GM19452 (cell line): ENCODE results near the gene SLC18B1.
"Not testable (repeated sequence)": the region's sequence is repeated elsewhere in the genome, so short reads cannot be mapped to it uniquely, and the experiment has no call there.

Experiments used
- ATAC-seq: cut with Tn5 transposase; IDR thresholded peaks from one replicate; pipeline ENCODE4 v1.9.1; 2021; ENCODE audit not compliant: unreplicated experiment

Gene SLC18B1

DNA sequence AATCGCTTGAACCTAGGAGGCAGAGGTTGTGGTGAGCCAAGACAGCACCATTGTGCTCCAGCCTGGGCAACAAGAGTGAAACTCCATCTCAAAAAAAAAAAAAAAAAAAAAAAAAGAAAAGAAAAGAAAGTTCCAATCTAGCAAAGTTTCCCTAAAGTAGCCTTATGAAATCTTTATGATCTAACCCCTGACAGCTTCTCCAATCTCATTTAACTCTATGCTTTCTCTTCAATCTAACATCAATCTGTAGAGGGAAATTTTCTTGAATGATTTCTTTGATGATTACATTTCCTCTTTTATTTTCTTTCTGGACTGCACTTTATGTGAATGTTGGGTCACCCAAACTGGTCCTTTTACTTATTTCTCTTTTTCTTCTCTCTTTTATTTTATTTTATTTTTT lies 2.2 kb upstream of the SLC18B1 start:
- no peak for ATAC-seq

DNA sequence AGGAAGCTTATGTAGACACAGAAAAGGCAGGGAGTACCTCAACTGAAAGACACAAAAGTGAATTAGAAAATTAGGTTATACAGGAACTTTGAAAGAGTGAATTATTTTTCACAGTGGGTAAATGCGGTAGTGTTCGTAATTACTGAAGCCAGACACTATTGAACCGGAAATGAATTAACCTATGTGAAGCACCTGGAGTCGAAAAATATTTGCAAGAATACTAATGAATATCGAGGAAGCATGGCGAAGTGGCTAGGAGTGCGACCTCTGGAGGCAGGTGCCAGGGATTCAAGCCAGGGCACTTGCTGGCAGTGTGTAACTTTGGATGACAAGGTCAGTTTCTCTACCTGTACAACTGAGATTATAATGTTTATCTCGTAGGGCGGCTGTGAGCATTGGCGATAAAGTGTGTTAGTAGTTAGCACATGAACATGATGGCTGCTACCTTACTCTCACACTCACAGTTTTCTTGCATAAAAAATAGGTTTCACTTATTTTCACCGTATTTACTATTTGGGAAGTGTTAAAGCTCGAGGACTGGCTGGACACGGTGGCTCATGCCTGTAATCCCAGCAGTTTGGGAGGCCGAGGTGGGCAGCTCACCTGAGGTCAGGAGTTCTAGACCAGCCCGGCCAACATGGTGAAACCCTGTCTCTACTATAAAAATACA lies 567 bp upstream of the SLC18B1 start:
- peak; percentile 86 for ATAC-seq

DNA sequence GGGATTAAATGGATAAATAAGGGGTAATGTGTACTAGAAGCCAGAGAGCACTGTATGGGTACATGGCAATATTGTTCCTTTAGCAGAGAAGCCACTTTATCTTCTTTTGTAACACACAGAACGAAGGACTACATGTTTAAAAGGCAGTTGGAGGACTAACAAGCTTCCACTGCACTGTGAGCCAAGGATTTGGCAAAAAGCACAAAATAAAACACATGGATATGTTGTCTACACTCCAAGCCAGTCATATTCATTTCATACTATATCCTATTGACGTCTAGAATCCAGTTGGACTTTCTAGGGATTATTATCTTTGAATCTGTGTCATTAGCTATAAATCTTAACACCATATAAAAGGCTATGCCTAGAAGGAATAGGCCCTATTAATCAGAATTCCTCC lies 3.0 kb downstream of the SLC18B1 start:
- no peak for ATAC-seq

DNA sequence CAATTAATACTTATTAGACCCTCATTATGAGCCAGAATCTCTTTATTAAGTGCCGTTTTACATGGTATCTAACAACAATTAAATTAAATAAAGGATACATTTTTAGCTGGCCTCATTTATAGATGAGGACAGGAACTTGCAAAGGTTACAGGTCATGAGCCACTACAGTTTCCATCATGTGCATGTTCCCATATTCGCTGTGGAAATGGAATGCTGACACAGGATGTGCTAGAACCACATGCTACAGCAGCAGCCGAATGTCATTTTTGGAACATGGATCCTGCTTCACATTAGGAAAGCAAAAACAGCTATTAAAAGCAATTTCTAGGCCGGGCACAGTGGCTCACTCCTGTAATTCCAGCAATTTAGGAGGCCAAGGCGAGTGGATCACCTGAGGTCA lies 5.9 kb downstream of the SLC18B1 start:
- no peak for ATAC-seq

DNA sequence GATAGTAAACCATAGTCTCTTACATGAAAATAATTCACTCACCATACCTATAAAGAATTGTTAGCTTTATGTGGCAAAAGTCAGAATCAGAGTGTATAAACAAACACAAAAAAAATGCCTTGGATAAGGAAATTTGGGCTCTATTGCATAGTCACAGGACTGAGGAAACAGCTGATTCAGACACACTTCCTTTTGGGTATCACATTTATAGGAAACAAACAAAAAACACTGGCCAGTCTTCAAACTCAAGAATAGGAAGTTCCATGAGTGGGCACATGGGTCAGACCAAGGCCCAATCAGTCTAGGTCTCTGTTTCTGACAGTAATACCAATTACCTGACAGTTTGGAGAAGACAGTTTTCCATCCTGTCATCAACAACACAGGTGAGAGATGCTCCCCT lies 8.0 kb downstream of the SLC18B1 start:
- no peak for ATAC-seq

DNA sequence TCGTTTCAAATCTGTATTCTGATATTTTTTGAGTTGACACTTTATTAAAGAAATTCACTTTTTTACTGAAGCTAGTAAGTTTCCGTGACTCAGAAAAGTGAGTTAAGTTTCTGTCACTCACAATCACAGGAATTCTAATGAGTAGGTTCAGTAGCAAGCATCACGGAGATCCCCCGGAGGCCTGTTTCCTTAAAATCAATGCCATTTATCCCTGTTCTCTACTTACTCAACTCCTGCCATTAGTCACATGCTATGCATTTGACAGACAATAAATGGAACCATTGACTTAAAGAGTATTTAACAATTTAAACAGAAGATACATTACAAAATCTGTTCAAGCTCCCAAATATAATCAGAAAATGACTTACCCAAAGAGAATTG lies 9.1 kb downstream of the SLC18B1 start:
- ATAC-seq, result no peak

DNA sequence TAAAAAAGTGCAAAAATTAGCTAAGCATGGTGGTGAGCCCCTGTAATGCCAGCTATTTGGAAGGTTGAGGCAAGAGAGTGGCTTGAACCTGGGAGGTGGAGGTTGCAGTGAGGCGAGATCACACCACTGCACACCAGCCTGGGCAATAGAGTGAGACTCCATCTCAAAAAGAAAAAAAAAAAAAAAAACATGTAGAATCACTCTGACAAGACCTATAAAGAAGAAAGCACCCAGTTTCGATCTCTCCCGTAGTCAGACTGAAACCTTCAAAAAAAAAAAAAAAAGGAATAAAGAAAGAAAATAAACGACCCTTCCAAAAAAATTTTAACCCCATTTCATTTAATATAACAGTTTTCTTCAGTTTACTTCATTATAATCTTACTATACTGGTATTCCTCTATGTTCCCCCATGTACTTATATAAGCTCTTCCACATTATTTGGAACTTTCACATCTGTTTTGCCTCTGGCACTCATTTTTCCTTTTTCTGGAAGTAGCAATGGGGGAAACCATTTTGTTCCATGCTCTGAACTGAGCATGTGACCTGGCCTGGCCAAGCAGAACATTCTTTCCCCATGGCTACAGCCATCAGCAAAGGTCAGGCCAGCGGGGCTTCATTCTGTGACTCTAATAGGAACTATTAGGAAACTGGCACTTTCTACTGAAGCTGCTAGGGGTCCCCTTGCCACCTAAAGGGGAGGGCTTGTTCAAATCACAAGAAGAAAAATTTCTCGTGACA lies 9.6 kb downstream of the SLC18B1 start:
- no peak for ATAC-seq

DNA sequence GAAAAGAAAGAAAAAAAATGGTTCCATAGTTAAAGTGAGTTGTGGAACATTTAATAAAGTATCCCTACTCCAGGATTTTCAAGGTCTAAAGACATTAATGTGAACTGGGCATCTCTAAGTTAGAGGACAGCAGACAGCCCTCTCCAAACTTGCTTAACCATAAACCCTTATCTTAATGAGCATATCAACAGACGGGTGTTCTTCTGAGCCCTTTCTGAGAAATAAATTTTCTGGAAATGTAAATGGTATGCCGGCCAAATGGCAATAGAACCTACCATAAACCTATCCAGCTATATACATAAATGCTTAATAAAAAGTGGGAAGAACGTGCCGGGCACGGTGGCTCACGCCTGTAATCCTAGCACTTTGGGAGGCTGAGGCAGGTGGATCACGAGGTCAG lies 12.5 kb downstream of the SLC18B1 start:
- ATAC-seq, result no peak

DNA sequence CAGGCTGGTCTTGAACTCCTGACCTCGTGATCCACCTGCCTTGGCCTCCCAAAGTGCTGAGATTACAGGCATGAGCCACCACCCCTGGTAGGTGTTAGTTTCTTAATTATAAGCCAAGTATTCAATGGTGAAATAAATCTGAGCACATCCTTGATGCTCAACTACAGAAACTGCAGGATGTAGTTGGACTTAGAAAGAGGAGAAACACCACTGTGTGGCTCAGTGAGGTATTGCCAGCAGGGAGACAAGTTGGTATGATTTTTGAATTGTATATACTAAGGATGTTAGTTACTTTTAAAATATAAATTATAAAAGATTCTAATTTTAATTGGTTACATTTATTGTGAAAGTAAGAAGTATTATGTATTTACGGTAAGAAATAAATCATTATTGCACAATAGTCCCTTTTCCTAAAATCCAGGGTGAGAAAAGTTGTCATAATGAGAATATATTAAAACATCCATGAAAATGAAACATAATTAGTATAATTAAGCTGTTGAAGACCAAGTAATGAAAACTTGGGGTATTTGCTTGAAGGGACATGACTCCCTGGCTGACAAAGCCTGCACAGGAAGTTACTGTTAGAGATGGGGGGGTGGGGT lies 17.6 kb downstream of the SLC18B1 start:
- no peak for ATAC-seq

DNA sequence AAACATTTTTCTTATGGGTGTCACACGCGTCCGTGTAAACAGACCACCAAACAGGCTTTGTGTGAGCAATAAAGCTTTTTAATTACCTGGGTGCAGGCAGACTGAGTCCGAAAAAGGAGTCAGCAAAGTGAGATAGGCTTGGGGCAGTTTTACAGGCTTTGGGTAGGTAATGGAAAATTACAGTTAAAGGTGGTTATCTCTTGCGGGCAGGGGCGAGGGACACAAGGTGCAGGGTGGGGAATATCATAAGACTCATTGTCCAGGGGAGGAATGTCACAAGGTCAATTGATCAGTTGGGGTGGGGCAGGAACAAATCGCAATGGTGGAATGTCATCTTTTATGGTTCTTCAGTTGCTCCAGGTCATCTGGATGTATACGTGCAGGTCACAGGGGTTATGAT lies 20.6 kb downstream of the SLC18B1 start:
- ATAC-seq, result not testable (repeated sequence)

DNA sequence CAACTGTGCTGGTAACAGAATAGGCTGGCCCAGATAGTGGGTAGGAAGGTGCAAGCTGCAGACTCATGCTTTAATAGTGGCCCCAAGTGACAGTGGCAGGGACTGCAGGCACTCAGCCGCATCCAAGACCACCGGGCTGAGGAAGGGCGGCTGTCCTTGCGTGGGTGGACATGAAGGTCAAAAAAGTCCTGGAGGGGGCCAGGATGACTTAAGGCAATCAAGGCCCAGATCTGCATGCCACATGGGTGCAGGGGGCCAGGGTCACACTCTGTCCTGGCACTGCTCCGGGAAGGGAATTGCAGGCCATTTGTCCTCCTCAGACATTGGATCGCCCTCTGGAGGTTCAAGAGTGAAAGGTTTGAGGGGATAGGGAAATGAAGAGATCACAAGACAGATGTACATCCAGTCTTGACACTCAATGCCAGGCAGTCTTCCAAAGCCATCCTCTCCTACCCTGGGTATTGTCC lies 30.4 kb downstream of the SLC18B1 start:
- ATAC-seq, result peak; percentile 78

DNA sequence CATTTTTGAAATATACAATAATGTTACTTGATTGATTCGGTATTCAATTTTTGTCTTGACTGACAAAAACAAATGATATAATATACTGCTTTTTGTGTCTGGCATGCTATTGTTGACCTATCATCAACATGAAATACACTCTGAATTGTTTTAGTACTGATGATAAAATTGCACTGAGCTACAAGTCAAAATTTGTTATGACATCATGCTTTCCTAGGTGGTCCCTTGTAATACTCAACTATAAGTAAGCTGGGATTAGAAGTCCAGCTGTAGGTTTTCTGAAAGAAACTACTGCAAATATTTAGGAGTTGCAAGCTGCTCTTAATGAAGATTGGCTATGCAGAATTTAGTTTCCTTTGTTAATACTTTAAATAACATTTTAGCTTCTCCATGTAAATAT lies 32.9 kb downstream of the SLC18B1 start:
- ATAC-seq, result no peak

DNA sequence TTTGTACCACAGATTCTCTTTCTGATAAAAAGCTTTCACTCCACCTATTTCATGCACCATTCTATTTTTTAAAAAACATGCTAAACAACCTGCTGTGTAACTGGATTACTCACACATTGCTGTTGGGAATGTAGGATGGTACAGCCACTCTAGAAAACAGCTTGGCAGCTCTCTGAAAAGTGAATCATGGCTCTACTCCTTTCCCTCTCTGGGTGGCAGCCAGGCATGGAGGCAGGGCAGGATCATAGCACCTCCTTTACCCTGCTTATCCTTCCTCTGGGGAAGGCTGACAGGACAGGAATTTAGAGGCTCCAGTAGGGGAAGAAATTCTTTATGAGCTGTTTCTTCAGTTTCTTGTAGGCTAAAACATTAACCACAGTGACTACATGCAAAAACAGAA lies 34.1 kb downstream of the SLC18B1 start:
- no peak for ATAC-seq

DNA sequence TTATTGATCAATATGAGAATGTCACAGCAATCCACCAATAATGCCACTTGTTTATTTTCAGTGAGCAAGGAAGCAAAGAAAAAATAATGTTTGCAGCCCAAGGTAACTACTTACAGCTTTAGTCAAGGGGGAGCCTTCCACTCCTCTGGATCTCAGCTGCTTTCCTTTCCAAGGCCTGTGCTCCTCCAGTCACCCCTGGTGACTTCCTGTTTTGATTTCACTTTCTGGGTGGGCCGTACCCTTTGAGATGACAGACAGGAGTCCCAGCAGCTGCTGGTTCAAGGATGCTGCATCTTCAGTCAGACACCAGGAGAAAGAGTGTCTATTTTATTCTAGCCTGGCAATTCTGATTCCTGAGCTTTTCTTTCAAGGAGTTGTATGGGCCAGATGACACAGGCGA lies 35.2 kb downstream of the SLC18B1 start:
- peak; percentile 87 for ATAC-seq

DNA sequence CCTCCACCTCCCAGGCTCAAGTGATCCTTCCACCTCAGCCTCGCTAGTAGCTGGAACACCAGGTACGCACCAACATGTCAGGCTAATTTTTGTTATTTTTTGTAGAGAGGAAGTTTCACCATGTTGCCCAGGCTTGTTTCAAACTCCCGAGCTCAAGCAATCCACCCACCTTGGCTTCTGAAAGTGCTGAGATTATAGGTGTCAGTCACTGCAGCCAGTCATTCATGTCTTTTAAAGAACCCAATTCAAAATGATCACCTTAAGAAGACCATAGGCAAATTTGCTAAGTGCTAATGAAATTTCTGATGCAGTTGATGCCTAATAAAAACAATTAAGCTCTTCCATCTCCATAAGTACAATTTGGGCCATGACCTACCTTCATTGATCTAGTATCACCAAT lies 38.2 kb downstream of the SLC18B1 start:
- no peak for ATAC-seq

DNA sequence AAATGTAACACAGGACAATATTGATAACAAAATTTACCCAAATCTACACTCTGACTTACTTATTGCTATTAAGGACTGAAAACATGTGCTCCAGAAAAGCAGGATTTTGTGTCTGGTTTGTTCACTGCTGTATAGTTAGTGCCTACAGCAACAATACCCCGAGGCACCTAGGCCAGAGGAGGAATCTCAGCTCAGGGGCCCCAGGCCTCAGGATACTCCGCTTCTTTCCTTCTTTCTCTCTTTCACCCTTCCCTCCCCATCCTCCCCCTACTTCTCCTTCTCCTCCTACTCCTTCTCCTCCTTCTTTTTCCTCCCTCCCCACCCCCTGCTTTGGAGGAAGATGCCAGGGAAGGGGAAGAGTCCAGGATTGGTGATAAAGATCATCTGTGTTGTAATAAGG lies 39.7 kb downstream of the SLC18B1 start:
- ATAC-seq, result no peak

DNA sequence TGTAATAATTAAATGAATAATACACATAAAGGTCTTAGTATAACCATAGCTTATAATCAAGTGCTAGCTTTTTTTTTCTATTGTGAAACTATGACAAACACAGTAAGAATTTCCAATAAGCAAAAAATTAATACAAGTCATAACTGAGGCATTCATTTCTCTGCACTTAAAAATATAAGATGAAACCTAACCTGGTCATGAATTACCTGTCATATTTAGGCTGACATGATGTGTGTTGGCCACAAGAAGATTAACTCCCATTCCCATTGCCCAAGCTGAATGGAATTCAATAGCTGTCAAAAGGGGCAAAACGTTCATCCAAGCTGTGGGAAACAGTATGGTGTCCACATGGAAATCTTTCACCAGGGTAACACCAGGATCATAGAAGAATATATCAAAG lies 46.2 kb downstream of the SLC18B1 start:
- no peak for ATAC-seq

DNA sequence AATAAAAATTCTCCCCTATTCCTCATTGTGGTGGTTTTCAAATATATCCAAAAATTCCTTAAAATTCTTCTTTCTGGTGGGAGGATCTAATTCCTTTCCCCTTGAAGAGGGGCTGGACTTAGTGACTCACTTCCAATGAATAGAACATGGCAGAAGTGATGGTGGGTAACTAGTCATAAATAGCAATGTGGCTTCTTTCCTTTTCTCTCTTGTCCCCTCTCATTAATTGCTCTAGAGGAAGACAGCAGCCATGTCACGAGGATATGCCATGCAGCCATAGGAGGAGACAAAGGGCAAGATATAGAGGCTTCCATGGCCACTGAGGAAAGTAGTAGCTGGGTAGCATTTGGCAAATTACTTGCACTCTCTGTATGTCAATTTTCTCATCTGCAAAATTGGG lies 46.6 kb downstream of the SLC18B1 start:
- ATAC-seq, result no peak

DNA sequence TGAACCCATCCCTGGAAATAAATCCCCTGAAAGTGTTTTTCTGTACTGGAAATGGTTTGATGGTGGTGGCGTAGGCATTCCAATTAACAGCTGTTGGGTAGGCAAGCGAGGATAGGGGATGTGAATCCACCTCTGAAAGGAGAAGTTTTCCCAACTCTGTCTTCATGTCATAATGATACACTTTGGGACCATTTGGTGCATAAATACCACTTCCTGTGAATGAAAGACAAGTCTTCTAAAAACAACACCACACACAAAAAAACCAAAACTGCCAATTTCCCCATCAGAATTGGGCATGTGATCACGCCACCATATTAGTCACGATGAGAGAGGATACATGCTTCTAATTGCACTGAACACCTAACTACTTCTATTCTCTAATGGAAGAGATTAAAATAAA lies 47.1 kb downstream of the SLC18B1 start:
- ATAC-seq, result peak; percentile 44

DNA sequence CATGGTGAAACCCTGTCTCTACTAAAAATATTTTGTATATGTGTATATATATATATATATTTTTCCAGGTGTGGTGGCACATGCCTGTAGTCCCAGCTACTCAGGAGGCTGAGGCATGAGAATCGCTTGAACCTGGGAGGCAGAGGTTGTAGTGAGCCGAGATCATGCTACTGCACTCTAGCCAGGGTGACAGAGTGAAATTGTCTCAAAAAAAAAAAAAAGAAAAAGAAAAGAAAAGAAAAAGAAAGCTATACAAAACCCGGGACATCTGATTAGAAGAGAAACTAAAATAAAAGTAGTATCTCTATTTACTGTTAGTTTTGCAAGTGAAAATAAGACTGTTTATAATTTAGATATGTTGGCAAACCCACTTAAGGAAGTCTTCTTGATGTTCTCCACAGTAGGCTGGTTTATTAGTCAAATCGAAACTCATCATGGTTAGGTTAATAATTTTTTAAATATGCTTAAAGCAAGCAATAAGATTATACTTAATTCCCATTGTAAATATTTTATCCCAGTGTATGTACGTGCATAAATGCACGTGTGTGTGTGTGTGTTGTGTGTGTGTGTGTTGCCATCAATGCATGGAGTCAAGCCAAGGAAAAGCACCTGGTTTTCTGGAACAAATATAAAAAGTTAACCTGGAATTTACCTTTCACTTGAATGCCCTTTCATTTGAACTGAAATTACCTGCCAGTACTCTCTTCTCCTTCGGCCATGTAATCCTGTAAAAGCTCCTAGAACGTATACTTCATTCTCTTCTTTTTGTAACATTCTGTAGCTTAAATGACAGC lies 47.8 kb downstream of the SLC18B1 start:
- ATAC-seq, result peak; percentile 84

DNA sequence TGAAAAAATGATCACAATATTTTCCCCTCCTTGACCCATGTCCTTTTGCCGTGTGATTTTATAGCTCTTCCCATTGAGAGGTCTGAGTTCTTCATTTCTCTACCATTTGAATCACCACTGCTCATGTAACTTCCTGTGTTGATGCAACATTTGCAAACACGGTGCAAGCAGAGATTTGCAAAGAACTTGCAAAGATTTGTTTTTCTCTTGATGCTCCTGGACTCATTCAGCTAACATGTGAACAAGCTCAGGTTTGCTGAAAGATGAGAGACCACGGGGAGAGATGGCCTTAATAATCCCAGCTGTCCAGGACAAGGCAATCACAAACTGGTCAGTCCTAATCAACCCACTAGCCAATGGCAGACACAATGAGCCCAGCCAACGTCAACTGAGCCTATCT lies 49.3 kb downstream of the SLC18B1 start:
- ATAC-seq, result no peak

DNA sequence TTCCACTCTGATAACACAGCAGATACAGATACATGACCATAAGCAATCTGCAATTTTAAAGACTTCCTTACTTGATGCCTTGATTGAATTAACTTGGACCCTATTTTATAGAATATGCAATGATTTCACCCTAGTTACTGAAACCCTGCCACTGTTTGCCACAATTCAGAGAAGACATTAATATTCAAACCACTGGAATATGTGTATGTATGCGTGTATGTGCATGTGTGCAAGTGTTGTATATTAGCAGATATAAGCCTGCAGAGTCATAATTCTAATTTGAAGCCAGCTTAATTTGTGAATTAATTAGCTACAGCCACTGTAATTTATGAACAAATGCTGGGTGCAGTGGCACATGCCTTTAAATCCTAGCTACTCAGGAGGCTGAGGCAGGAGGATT lies 50.0 kb downstream of the SLC18B1 start:
- ATAC-seq, result no peak
